Keratinocyte (primary cell): Measurements from ENCODE around the gene TRIM65. TPM values are rescaled to one million over a fixed set of nuclear protein-coding genes. Genes with fewer than 3 reads are reported as not detected.
A peak's percentile ranks its signal among the peaks of the same experiment; 100 is the strongest.
"Not testable (repeated sequence)": the region's sequence is repeated elsewhere in the genome, so short reads cannot be mapped to it uniquely, and the experiment has no call there.

Source experiments
- DNase-seq: peaks from one replicate; pipeline ENCODE4 v3.0.0-alpha.2; 2011; ENCODE audit warnings: low read depth, missing footprints, low spot score
- FAIRE-seq: peaks from 2 replicates; lab custom pipeline; 2011; peaks lifted over from hg19 to GRCh38; lab: Jason Lieb, UNC
- H2AFZ ChIP-seq: 2 replicates; pipeline ENCODE4 v1.6.0; 2012; ENCODE audit warnings: low read length, control low read depth, inconsistent platforms; ENCODE audit not compliant: control insufficient read depth
- H3K27ac ChIP-seq: 2 replicates; pipeline ENCODE4 v1.5.1; 2011; ENCODE audit warnings: low read length; ENCODE audit not compliant: control insufficient read depth, insufficient read depth
- H3K27me3 ChIP-seq: 3 replicates; pipeline ENCODE4 v1.6.0; 2011; ENCODE audit warnings: low read length; ENCODE audit not compliant: control insufficient read depth, insufficient read depth; ENCODE audit errors: extremely low read depth
- H3K36me3 ChIP-seq, 2 experiments: 2 replicates in 1 of 2; 3 replicates in 1 of 2; pipeline ENCODE4 v1.5.1; 2011; ENCODE audit warnings: low read length in 2 of 2, mild to moderate bottlenecking in 1 of 2; ENCODE audit not compliant: control insufficient read depth in 2 of 2, insufficient read depth in 2 of 2; ENCODE audit errors: extremely low read depth in 1 of 2
- H3K4me1 ChIP-seq: 3 replicates; pipeline ENCODE4 v1.5.1; 2011; ENCODE audit warnings: low read length; ENCODE audit not compliant: control insufficient read depth, insufficient read depth; ENCODE audit errors: extremely low read depth
- H3K4me2 ChIP-seq: 3 replicates; pipeline ENCODE4 v1.6.0; 2011; ENCODE audit warnings: low read depth, low read length; ENCODE audit not compliant: control insufficient read depth, insufficient read depth; ENCODE audit errors: extremely low read depth
- H3K4me3 ChIP-seq, 3 experiments: fragments of 200-600 bp in 1 of 3; sonication (generic) in 1 of 3; 2 replicates in 2 of 3; 3 replicates in 1 of 3; pipeline ENCODE4 v1.5.1; 2011 to 2016; ENCODE audit warnings: low read length in 3 of 3, mild to moderate bottlenecking in 3 of 3, control low read depth in 2 of 3, inconsistent platforms in 1 of 3, low read depth in 1 of 3, mixed read lengths in 1 of 3, mixed run types in 1 of 3, moderate library complexity in 1 of 3; ENCODE audit not compliant: control insufficient read depth in 2 of 3, insufficient read depth in 2 of 3; ENCODE audit errors: extremely low read depth in 1 of 3
- H3K79me2 ChIP-seq: 2 replicates; pipeline ENCODE4 v1.6.0; 2012; ENCODE audit warnings: low read length; ENCODE audit not compliant: control insufficient read depth, insufficient read depth
- H3K9ac ChIP-seq: 3 replicates; pipeline ENCODE4 v1.6.0; 2011; ENCODE audit warnings: low read length; ENCODE audit not compliant: control insufficient read depth, insufficient read depth; ENCODE audit errors: extremely low read depth
- H3K9me1 ChIP-seq: 3 replicates; pipeline ENCODE4 v1.6.0; 2011; ENCODE audit warnings: low read length; ENCODE audit not compliant: control insufficient read depth, insufficient read depth; ENCODE audit errors: extremely low read depth
- H3K9me3 ChIP-seq: 2 replicates; pipeline ENCODE4 v1.5.1; 2012; ENCODE audit warnings: low read depth, low read length; ENCODE audit not compliant: control insufficient read depth
- H4K20me1 ChIP-seq: 3 replicates; pipeline ENCODE4 v1.6.0; 2011; ENCODE audit warnings: low read length; ENCODE audit not compliant: control insufficient read depth, insufficient read depth; ENCODE audit errors: extremely low read depth
- CTCF ChIP-seq, 3 experiments: IDR thresholded peaks in 1 of 3; conservative IDR thresholded peaks in 1 of 3; optimal IDR thresholded peaks in 1 of 3; 2 replicates in 2 of 3; 3 replicates in 1 of 3; pipeline versions ENCODE3 to v1.5.1; 2011; ENCODE audit warnings: low read length in 3 of 3, mild to moderate bottlenecking in 3 of 3, moderate library complexity in 2 of 3, control low read depth in 1 of 3, inconsistent platforms in 1 of 3; ENCODE audit not compliant: insufficient read depth in 2 of 3; ENCODE audit errors: extremely low read depth in 1 of 3
- EZH2 ChIP-seq: IDR thresholded peaks from one replicate; pipeline ENCODE4 v1.6.1; 2012; ENCODE audit warnings: inconsistent platforms, mild to moderate bottlenecking, low read length, moderate library complexity
- dilution Hi-C: fragments of 300-500 bp; cut with MboI; formaldehyde crosslinking; loops from one replicate; pipeline ENCODE4 v1.7.0; 2020; ENCODE audit warnings: low sequenced_read_pairs; ENCODE audit not compliant: extremely low pct_ligation_motif_present
- polyA plus RNA-seq, 5 experiments: library from polyadenylated mRNA; depleted of rRNA in 3 of 5; stranded (reverse) in 3 of 5; stranded (forward) in 1 of 5; unstranded in 1 of 5; fragments of >200 nt; gene quantifications; 1 replicate in 1 of 5; 2 replicates in 3 of 5; 3 replicates in 1 of 5; pipeline versions ENCODE4 v1.2.1 to v1.2.3, GENCODE V29; 2011 to 2012; ENCODE audit warnings: missing spikeins in 2 of 5, low read depth in 1 of 5, low replicate concordance in 1 of 5

Gene TRIM65
- polyA plus RNA-seq, 1 donor (not counting 4 experiments of a cell fraction or from before 2014, with no cell fraction given) = 7.8 TPM

- no peak overlapping the region for H2AFZ ChIP-seq
- no peaks in the 10 kb centered on the region for H3K27me3 ChIP-seq
- H3K4me2 ChIP-seq = no peak overlapping the region
- no peaks in the 10 kb centered on the region for H4K20me1 ChIP-seq
- no peak for TF ChIP-seq EZH2
- TF ChIP-seq CTCF (optimal IDR thresholded peaks at IDR 0.05 in 1 of 3, IDR thresholded peaks at IDR 0.05 in 1 of 3, conservative IDR thresholded peaks at IDR 0.05 in 1 of 3; ENCODE audit: extremely low read depth in 1 of 3, insufficient read depth in 2 of 3, low read length in 3 of 3) = no peak
- DNase-seq (no peak), FAIRE-seq (no peak)
- no peak overlapping the region for H3K27ac ChIP-seq
- H3K4me1 ChIP-seq = peaks cover 43% of the 10 kb centered on the region
- H3K79me2 ChIP-seq = no peaks in the 10 kb centered on the region
- no peaks in the 10 kb centered on the region for H3K9me3 ChIP-seq
- dilution Hi-C loops = no loop called here
- H3K4me3 ChIP-seq = no peak overlapping the region
- no peaks in the 10 kb centered on the region for H3K9me1 ChIP-seq
- no peaks in the 10 kb centered on the region for H3K36me3 ChIP-seq
- H3K9ac ChIP-seq = no peak overlapping the region
These were observed 23.0 kb downstream of the TRIM65 start for GRCh38 chr17:75873587-75874322.

GRCh38 chr17:75872434-75873351 is 24.1 kb downstream of the TRIM65 start:
- dilution Hi-C loops = no loop called here
- no peak for TF ChIP-seq EZH2
- no peak for TF ChIP-seq CTCF (optimal IDR thresholded peaks at IDR 0.05 in 1 of 3, IDR thresholded peaks at IDR 0.05 in 1 of 3, conservative IDR thresholded peaks at IDR 0.05 in 1 of 3; ENCODE audit: extremely low read depth in 1 of 3, insufficient read depth in 2 of 3, low read length in 3 of 3)
- Histone ChIP-seq H3K4me3 (peak overlapping the region in 1 of 3 experiments; percentile 11), H3K9me1 (no peaks in the 10 kb centered on the region), H3K4me2 (peak overlapping the region; percentile 63), H3K9ac (peak overlapping the region; percentile 66), H3K27me3 (no peaks in the 10 kb centered on the region), H2AFZ (peak overlapping the region; percentile 72), H3K27ac (peak overlapping the region; percentile 74), H3K36me3 (no peaks in the 10 kb centered on the region), H3K79me2 (no peaks in the 10 kb centered on the region), H4K20me1 (no peaks in the 10 kb centered on the region), H3K4me1 (peaks cover 41% of the 10 kb centered on the region), H3K9me3 (no peaks in the 10 kb centered on the region)
- FAIRE-seq (peak; percentile 78), DNase-seq (no peak)

GRCh38 chr17:75870228-75870627 is 26.5 kb downstream of the TRIM65 start:
- H3K9me1 ChIP-seq, H3K27ac ChIP-seq, H3K27me3 ChIP-seq, H2AFZ ChIP-seq, DNase-seq, H3K79me2 ChIP-seq, dilution Hi-C loops, H3K4me2 ChIP-seq, H3K36me3 ChIP-seq, H4K20me1 ChIP-seq, FAIRE-seq, H3K4me3 ChIP-seq, H3K9me3 ChIP-seq, H3K9ac ChIP-seq: not testable (repeated sequence)
- peaks cover 18% of the 10 kb centered on the region for H3K4me1 ChIP-seq
